Naive thymus-derived CD8-positive, alpha-beta T cell (primary cell): ENCODE measurements around the gene SCRN3. TPM values are rescaled to one million over a fixed set of nuclear protein-coding genes. Genes with fewer than 3 reads are reported as not detected.
"Not testable (repeated sequence)": the region's sequence is repeated elsewhere in the genome, so short reads cannot be mapped to it uniquely, and the experiment has no call there.

Experiments used
- ATAC-seq, 2 donors: fragments of 150-1000 bp; cut with Tn5 transposase in 1 of 2; sonication (Bioruptor Pico), chemical (Tn5 transposase) in 1 of 2; 1 replicate in 1 of 2; 2 replicates in 1 of 2; pipeline ENCODE4 v1.10.0; 2021; ENCODE audit warnings: mild to moderate bottlenecking in 2 of 2, moderate library complexity in 2 of 2
- POLR2A ChIA-PET: fragments of 350-600 bp; sonication (Branson Sonifier 250); formaldehyde crosslinking; loops from one replicate; lab custom pipeline; 2021; ENCODE audit warnings: antibody characterized with exemption; lab: Charles Lee
- DNase-seq, 10 donors: peaks; one replicate each; pipeline versions ENCODE4 v3.0.0 to v3.0.0-alpha.2; 2020 to 2022
- H3K27ac Mint-ChIP-seq, 10 donors: one replicate each; pipeline ENCODE4 v1.8.0; 2020 to 2022; ENCODE audit warnings: mild to moderate bottlenecking in 10 of 10, mixed read lengths in 10 of 10, moderate library complexity in 4 of 10, inconsistent platforms in 1 of 10
- H3K27me3 Mint-ChIP-seq, 5 donors: one replicate each; pipeline ENCODE4 v1.8.0; 2021 to 2022; ENCODE audit warnings: mixed read lengths in 5 of 5
- H3K36me3 Mint-ChIP-seq, 3 donors: one replicate each; pipeline ENCODE4 v1.8.0; 2020 to 2022; ENCODE audit warnings: mixed read lengths in 3 of 3, mild to moderate bottlenecking in 2 of 3, inconsistent platforms in 1 of 3
- H3K4me1 Mint-ChIP-seq, 4 donors: one replicate each; pipeline ENCODE4 v1.8.0; 2021 to 2022; ENCODE audit warnings: mixed read lengths in 4 of 4
- H3K4me3 Mint-ChIP-seq, 10 donors: one replicate each; pipeline ENCODE4 v1.8.0; 2020 to 2022; ENCODE audit warnings: mild to moderate bottlenecking in 10 of 10, mixed read lengths in 10 of 10, moderate library complexity in 6 of 10, inconsistent platforms in 1 of 10
- H3K9me3 Mint-ChIP-seq, 9 donors: one replicate each; pipeline ENCODE4 v1.8.0; 2020 to 2022; ENCODE audit warnings: mixed read lengths in 9 of 9, mild to moderate bottlenecking in 3 of 9, inconsistent platforms in 1 of 9, moderate library complexity in 1 of 9
- polyA plus RNA-seq, 3 donors: library from polyadenylated mRNA; unstranded; fragments of 300-500 nt; fragmentation: Illumina TruSeq; gene quantifications; one replicate each; pipeline ENCODE4 v1.2.3, GENCODE V29; 2021
- total RNA-seq, 8 experiments: library from RNA in 2 of 8; stranded (reverse) in 2 of 8; gene quantifications; one replicate each; pipeline ENCODE4 v1.2.3 and lab custom pipeline; 2021 to 2026

The SCRN3 gene
- total RNA-seq (10 to 100 TPM; 20.6 to 24.1 TPM), polyA plus RNA-seq (10 to 100 TPM; 12.7 to 14.0 (median 13.1) TPM), total RNA-seq (lab: John Stamatoyannopoulos, UW) (7.9 to 16.2 (median 12.2) reads per million in 6 experiments)

GRCh38 chr2:174395284-174395968 lies at the start of gene SCRN3:
Gene SCRN3, plus strand, starts transcription at chr2:174395730. Its CDS starts 2,554 bp downstream, at chr2:174398284.
- peak within 1 kb of the TSS; percentile 94 to 100 (median 99) for H3K4me3 Mint-ChIP-seq
- peaks cover 19 to 66% (median 64%) of the 10 kb centered on the region in 4 donors for H3K4me1 Mint-ChIP-seq
- ATAC-seq (peak; percentile 88), DNase-seq (peak; percentile 64 to 91 (median 84))
- POLR2A ChIA-PET: interaction anchor here (1.4 kb wide), 1 partner anchor 147 kb away, joined by 4 read pairs; the partner anchor contains the start of gene OLA1
- H3K9me3 Mint-ChIP-seq: no peaks in the 10 kb centered on the region
- H3K36me3 Mint-ChIP-seq: peaks cover 1 to 33% (median 17%) of the 10 kb centered on the region in 3 donors
- H3K27me3 Mint-ChIP-seq: no peaks in the 10 kb centered on the region
- H3K27ac Mint-ChIP-seq: peak within 1 kb of the TSS; percentile 98 to 100 (median 99)

- DNase-seq: no peak
- peaks cover 0 to 2% (median 0%) of the 10 kb centered on the region in 9 donors for H3K9me3 Mint-ChIP-seq
Observed at GRCh38 chr2:174350018-174350417, 45.5 kb upstream of the SCRN3 start.

GRCh38 chr2:174350593-174351181 lies 44.8 kb upstream of the SCRN3 start:
- Mint-ChIP-seq H3K4me1 (no peaks in the 10 kb centered on the region), H3K36me3 (peaks cover 14 to 66% (median 27%) of the 10 kb centered on the region in 3 donors)
- POLR2A ChIA-PET: no interaction called here

More at GRCh38 chr2:174350018-174350417, 45.5 kb upstream of the SCRN3 start:
- ATAC-seq: no peak
- Mint-ChIP-seq H3K27me3 (peaks cover 3 to 10% (median 5%) of the 10 kb centered on the region in 5 donors), H3K36me3 (peaks cover 14 to 62% (median 26%) of the 10 kb centered on the region in 3 donors), H3K4me1 (peaks cover 0 to 2% (median 0%) of the 10 kb centered on the region in 4 donors), H3K27ac (no peak overlapping the region), H3K4me3 (no peak overlapping the region)
- POLR2A ChIA-PET: no interaction called here

GRCh38 chr2:174353004-174353403 lies 42.5 kb upstream of the SCRN3 start:
- ATAC-seq (no peak), DNase-seq (no peak)
- H3K27ac Mint-ChIP-seq: no peak overlapping the region
- peaks cover 0 to 2% (median 0%) of the 10 kb centered on the region in 9 donors for H3K9me3 Mint-ChIP-seq
- peaks cover 14 to 68% (median 29%) of the 10 kb centered on the region in 3 donors for H3K36me3 Mint-ChIP-seq
- peaks cover 0 to 5% (median 0%) of the 10 kb centered on the region in 5 donors for H3K27me3 Mint-ChIP-seq
- H3K4me3 Mint-ChIP-seq: no peak overlapping the region
- POLR2A ChIA-PET: no interaction called here
- no peaks in the 10 kb centered on the region for H3K4me1 Mint-ChIP-seq

More at GRCh38 chr2:174350593-174351181, 44.8 kb upstream of the SCRN3 start:
- Mint-ChIP-seq H3K27me3 (peaks cover 0 to 5% (median under 1%) of the 10 kb centered on the region in 5 donors), H3K9me3 (peaks cover 0 to 2% (median 0%) of the 10 kb centered on the region in 9 donors), H3K27ac (no peak overlapping the region), H3K4me3 (no peak overlapping the region)
- DNase-seq: no peak
- no peak for ATAC-seq

- peaks cover 0 to 3% (median 0%) of the 10 kb centered on the region in 9 donors for H3K9me3 Mint-ChIP-seq
- POLR2A ChIA-PET: no interaction called here
- no peak overlapping the region for H3K4me3 Mint-ChIP-seq
- peak overlapping the region in 2 of 10 donors; percentile 24 to 63 for H3K27ac Mint-ChIP-seq
- no peak for ATAC-seq
- peaks cover 0 to 4% (median 0%) of the 10 kb centered on the region in 4 donors for H3K4me1 Mint-ChIP-seq
- peaks cover 7 to 67% (median 29%) of the 10 kb centered on the region in 3 donors for H3K36me3 Mint-ChIP-seq
- no peaks in the 10 kb centered on the region for H3K27me3 Mint-ChIP-seq
- DNase-seq: no peak
Observed at GRCh38 chr2:174356347-174356746, 39.2 kb upstream of the SCRN3 start.

- POLR2A ChIA-PET: interaction anchor here (0.7 kb wide), 1 partner anchor 222 kb away, joined by 4 read pairs; no protein-coding TSS in a partner anchor
- not testable (repeated sequence) for H3K4me1 Mint-ChIP-seq, ATAC-seq, DNase-seq, H3K27me3 Mint-ChIP-seq, H3K4me3 Mint-ChIP-seq, H3K27ac Mint-ChIP-seq
- peaks cover 0 to 13% (median 3%) of the 10 kb centered on the region in 9 donors for H3K9me3 Mint-ChIP-seq
- H3K36me3 Mint-ChIP-seq: peaks cover 21 to 75% (median 57%) of the 10 kb centered on the region in 3 donors
Observed at GRCh38 chr2:174359663-174360062, 35.9 kb upstream of the SCRN3 start.

- Mint-ChIP-seq H3K4me1 (peaks cover 0 to 10% (median 0%) of the 10 kb centered on the region in 4 donors), H3K36me3 (peaks cover 47 to 87% (median 79%) of the 10 kb centered on the region in 3 donors), H3K27ac (peak overlapping the region in 1 of 10 donors; percentile 2), H3K4me3 (no peak overlapping the region), H3K9me3 (peaks cover 0 to 33% (median 13%) of the 10 kb centered on the region in 9 donors), H3K27me3 (no peaks in the 10 kb centered on the region)
- POLR2A ChIA-PET: no interaction called here
- ATAC-seq (no peak), DNase-seq (no peak)
Observed at GRCh38 chr2:174362949-174363348, 32.6 kb upstream of the SCRN3 start.

- ATAC-seq, POLR2A ChIA-PET, H3K4me3 Mint-ChIP-seq, DNase-seq, H3K27me3 Mint-ChIP-seq: not testable (repeated sequence)
- peaks cover 0 to 37% (median 16%) of the 10 kb centered on the region in 9 donors for H3K9me3 Mint-ChIP-seq
- H3K36me3 Mint-ChIP-seq: peaks cover 54 to 91% (median 86%) of the 10 kb centered on the region in 3 donors
- peaks cover 0 to 10% (median 0%) of the 10 kb centered on the region in 4 donors for H3K4me1 Mint-ChIP-seq
- peak overlapping the region in 1 of 10 donors; percentile 27 for H3K27ac Mint-ChIP-seq
Observed at GRCh38 chr2:174363492-174364225, 31.9 kb upstream of the SCRN3 start.

GRCh38 chr2:174364628-174365027 lies 30.9 kb upstream of the SCRN3 start:
- DNase-seq (no peak), ATAC-seq (no peak)
- H3K9me3 Mint-ChIP-seq: peaks cover 0 to 37% (median 16%) of the 10 kb centered on the region in 9 donors
- H3K27me3 Mint-ChIP-seq: no peaks in the 10 kb centered on the region
- POLR2A ChIA-PET: no interaction called here
- peaks cover 0 to 8% (median 0%) of the 10 kb centered on the region in 4 donors for H3K4me1 Mint-ChIP-seq
- H3K4me3 Mint-ChIP-seq: no peak overlapping the region
- peaks cover 61 to 92% (median 91%) of the 10 kb centered on the region in 3 donors for H3K36me3 Mint-ChIP-seq
- no peak overlapping the region for H3K27ac Mint-ChIP-seq

GRCh38 chr2:174365571-174365970 lies 30.0 kb upstream of the SCRN3 start:
- Mint-ChIP-seq H3K9me3 (peaks cover 0 to 37% (median 15%) of the 10 kb centered on the region in 9 donors), H3K27ac (no peak overlapping the region), H3K4me3 (no peak overlapping the region), H3K4me1 (peaks cover 0 to 6% (median 0%) of the 10 kb centered on the region in 4 donors), H3K27me3 (no peaks in the 10 kb centered on the region), H3K36me3 (peaks cover 62 to 96% (median 92%) of the 10 kb centered on the region in 3 donors)
- DNase-seq: no peak
- no peak for ATAC-seq
- POLR2A ChIA-PET: no interaction called here

- DNase-seq: no peak
- peaks cover 0 to 6% (median 1%) of the 10 kb centered on the region in 4 donors for H3K4me1 Mint-ChIP-seq
- POLR2A ChIA-PET: no interaction called here
- H3K36me3 Mint-ChIP-seq: peaks cover 50 to 94% (median 81%) of the 10 kb centered on the region in 3 donors
- H3K9me3 Mint-ChIP-seq: peaks cover 0 to 31% (median 11%) of the 10 kb centered on the region in 9 donors
- H3K27ac Mint-ChIP-seq: no peak overlapping the region
- ATAC-seq: no peak
- H3K4me3 Mint-ChIP-seq: no peak overlapping the region
- H3K27me3 Mint-ChIP-seq: no peaks in the 10 kb centered on the region
Observed at GRCh38 chr2:174368691-174369090, 26.8 kb upstream of the SCRN3 start.

- Mint-ChIP-seq H3K27ac (no peak overlapping the region), H3K4me3 (no peak overlapping the region), H3K9me3 (no peaks in the 10 kb centered on the region), H3K27me3 (no peaks in the 10 kb centered on the region), H3K4me1 (peaks cover 0 to 6% (median 2%) of the 10 kb centered on the region in 4 donors), H3K36me3 (peaks cover 16 to 91% (median 54%) of the 10 kb centered on the region in 3 donors)
- no peak for DNase-seq
- no peak for ATAC-seq
- POLR2A ChIA-PET: interaction anchor here (0.6 kb wide), 1 partner anchor 37 kb away, joined by 3 read pairs; no protein-coding TSS in a partner anchor
Observed at GRCh38 chr2:174376967-174377366, 18.6 kb upstream of the SCRN3 start.
